Aorta (tissue), 5 donors: ENCODE data around the gene SPATA16. TPM values are rescaled to one million over a fixed set of nuclear protein-coding genes. Genes with fewer than 3 reads are reported as not detected.
"Not testable (repeated sequence)": the region's sequence is repeated elsewhere in the genome, so short reads cannot be mapped to it uniquely, and the experiment has no call there.

Experiments used
- ATAC-seq: fragments of 200-7000 bp; cut with Tn5 transposase; one replicate; pipeline ENCODE4 v1.9.1; 2022; ENCODE audit warnings: moderate library complexity; ENCODE audit not compliant: low FRiP score
- DNase-seq, 2 donors: peaks; one replicate each; pipeline ENCODE4 v3.0.0-alpha.2; 2020
- H3K27ac ChIP-seq, 2 donors: one replicate each; pipeline ENCODE4 v1.5.1; 2013; ENCODE audit warnings: low read length in 2 of 2, mild to moderate bottlenecking in 2 of 2, moderate library complexity in 2 of 2, control low read depth in 1 of 2, inconsistent platforms in 1 of 2, low read depth in 1 of 2
- H3K27me3 ChIP-seq, 2 donors: one replicate each; pipeline ENCODE4 v1.6.1; 2013; ENCODE audit warnings: control low read depth in 1 of 2, low read length in 1 of 2, mild to moderate bottlenecking in 1 of 2, moderate library complexity in 1 of 2; ENCODE audit not compliant: insufficient read depth in 2 of 2, control insufficient read depth in 1 of 2
- H3K36me3 ChIP-seq, 2 donors: one replicate each; pipeline ENCODE4 v1.6.1; 2013; ENCODE audit warnings: control low read depth in 1 of 2, low read length in 1 of 2, mild to moderate bottlenecking in 1 of 2; ENCODE audit not compliant: insufficient read depth in 2 of 2, control insufficient read depth in 1 of 2
- H3K4me1 ChIP-seq, 2 donors: one replicate each; pipeline ENCODE4 v1.6.1; 2013; ENCODE audit warnings: low read length in 2 of 2, control low read depth in 1 of 2, mild to moderate bottlenecking in 1 of 2, moderate library complexity in 1 of 2; ENCODE audit not compliant: insufficient read depth in 2 of 2, control insufficient read depth in 1 of 2
- H3K4me3 ChIP-seq, 2 donors: one replicate each; pipeline ENCODE4 v1.5.1; 2013; ENCODE audit warnings: low read length in 2 of 2, control low read depth in 1 of 2, mild to moderate bottlenecking in 1 of 2
- H3K9me3 ChIP-seq: one replicate; pipeline ENCODE4 v1.6.1; 2013; ENCODE audit warnings: mild to moderate bottlenecking, low read length; ENCODE audit not compliant: control insufficient read depth
- WGBS, 2 donors: extraction: QIAGEN DNeasy Blood & Tissue Kit; methylation state at CpG; one replicate each; pipeline ENCODE4 v1.1.7; 2013; 5-methylcytosine and 5-hydroxymethylcytosine counted together
- intact Hi-C, 2 donors: fragments of 100-400 bp; cut with DNase I; formaldehyde crosslinking; loops; one replicate each; pipeline versions ENCODE4 v1.14.2 to v1.15.0; 2022
- polyA plus RNA-seq, 2 donors: library from polyadenylated mRNA; stranded (reverse); fragments of 200-250 nt; gene quantifications; one replicate each; pipeline ENCODE4 v1.2.3, GENCODE V29; 2013
- total RNA-seq, 2 donors: library from RNA; stranded (reverse); fragmentation: NEBNext Ultra II Directional; extraction: Animal tissue kit (Norgen Biotek cat#: 25700); gene quantifications; one replicate each; pipeline ENCODE4 v1.2.1, GENCODE V29; 2021
- donor health status: healthy with polysubstance abuse.
- donor health status: Bipolar disorder and iron deficiency.
- donor health status: DM: no; HTN: no; CAD: no.
- donor health status: DM: no; HTN: no; CAD: no.
- donor health status: DM: yes; HTN: yes; CAD: no.

SPATA16 gene
- total and polyA plus RNA-seq, 4 donors = not detected

GRCh38 chr3:172882563-172882962, 258.5 kb downstream of the SPATA16 start:
- intact Hi-C loops = no loop called here
- H3K9me3 ChIP-seq = peaks cover 2% of the 10 kb centered on the region
- no peak overlapping the region for H3K27ac ChIP-seq
- no peaks in the 10 kb centered on the region for H3K36me3 ChIP-seq
- no peaks in the 10 kb centered on the region for H3K27me3 ChIP-seq
- no peaks in the 10 kb centered on the region for H3K4me1 ChIP-seq
- DNase-seq (no peak), ATAC-seq (no peak)
- WGBS, 2 donors = 69 to 71% methylated on average over 1 of the region's 1 CpG
- no peak overlapping the region for H3K4me3 ChIP-seq

GRCh38 chr3:172879381-172879780, 261.7 kb downstream of the SPATA16 start:
- DNase-seq, ATAC-seq, H3K27me3 ChIP-seq, H3K9me3 ChIP-seq, H3K27ac ChIP-seq, H3K36me3 ChIP-seq, H3K4me1 ChIP-seq, intact Hi-C loops, H3K4me3 ChIP-seq: not testable (repeated sequence)
- 62 to 78% methylated on average over 2 of the region's 2 CpGs for WGBS, 2 donors

- no peak for DNase-seq
Observed at GRCh38 chr3:172877011-172877410, 264.0 kb downstream of the SPATA16 start.

GRCh38 chr3:172876297-172876696, 264.7 kb downstream of the SPATA16 start:
- ATAC-seq (no peak), DNase-seq (no peak)
- WGBS, 2 donors = 63 to 68% methylated on average over 3 of the region's 3 CpGs
- Histone ChIP-seq H3K4me1 (no peaks in the 10 kb centered on the region), H3K27ac (no peak overlapping the region), H3K9me3 (peaks cover 2% of the 10 kb centered on the region), H3K36me3 (no peaks in the 10 kb centered on the region), H3K27me3 (no peaks in the 10 kb centered on the region), H3K4me3 (no peak overlapping the region)
- intact Hi-C loops = no loop called here

More at GRCh38 chr3:172877011-172877410, 264.0 kb downstream of the SPATA16 start:
- Histone ChIP-seq H3K4me1 (no peaks in the 10 kb centered on the region), H3K9me3 (peaks cover 2% of the 10 kb centered on the region), H3K36me3 (no peaks in the 10 kb centered on the region), H3K27me3 (no peaks in the 10 kb centered on the region), H3K27ac (no peak overlapping the region), H3K4me3 (no peak overlapping the region)
- intact Hi-C loops = no loop called here
- 28 to 35% methylated on average over 4 of the region's 4 CpGs for WGBS, 2 donors
- ATAC-seq = no peak

- DNase-seq = no peak
- Histone ChIP-seq H3K4me1 (no peaks in the 10 kb centered on the region), H3K36me3 (no peaks in the 10 kb centered on the region), H3K9me3 (no peaks in the 10 kb centered on the region), H3K27me3 (no peaks in the 10 kb centered on the region), H3K4me3 (no peak overlapping the region), H3K27ac (no peak overlapping the region)
- no peak for ATAC-seq
- WGBS, 2 donors = 92 to 97% methylated on average over 1 of the region's 1 CpG
- intact Hi-C loops = no loop called here
Observed at GRCh38 chr3:172875039-172875438, 266.0 kb downstream of the SPATA16 start.

- ATAC-seq = no peak
- Histone ChIP-seq H3K36me3 (no peaks in the 10 kb centered on the region), H3K9me3 (no peaks in the 10 kb centered on the region), H3K27ac (no peak overlapping the region), H3K4me1 (no peaks in the 10 kb centered on the region), H3K27me3 (no peaks in the 10 kb centered on the region), H3K4me3 (no peak overlapping the region)
- no peak for DNase-seq
- 68 to 73% methylated on average over 3 of the region's 3 CpGs for WGBS, 2 donors
- intact Hi-C loops = no loop called here
Observed at GRCh38 chr3:172869784-172870518, 271.1 kb downstream of the SPATA16 start.

GRCh38 chr3:172869368-172869771, 271.7 kb downstream of the SPATA16 start:
- DNase-seq (no peak), ATAC-seq (no peak)
- Histone ChIP-seq H3K36me3 (no peaks in the 10 kb centered on the region), H3K27ac (no peak overlapping the region), H3K9me3 (no peaks in the 10 kb centered on the region), H3K27me3 (no peaks in the 10 kb centered on the region), H3K4me1 (no peaks in the 10 kb centered on the region), H3K4me3 (no peak overlapping the region)
- WGBS, 2 donors = 52 to 57% methylated on average over 3 of the region's 3 CpGs
- intact Hi-C loops = no loop called here

GRCh38 chr3:172868582-172869200, 272.3 kb downstream of the SPATA16 start:
- Histone ChIP-seq H3K36me3 (no peaks in the 10 kb centered on the region), H3K27ac (no peak overlapping the region), H3K4me1 (no peaks in the 10 kb centered on the region), H3K4me3 (no peak overlapping the region), H3K9me3 (no peaks in the 10 kb centered on the region), H3K27me3 (no peaks in the 10 kb centered on the region)
- intact Hi-C loops = no loop called here
- DNase-seq (no peak), ATAC-seq (peak; percentile 15)
- WGBS, 2 donors = 95 to 98% methylated on average over 2 of the region's 2 CpGs
